ENCODE results near the gene SH3RF1.

SH3RF1 gene

GRCh38 chr4:169153481-169154087 lies 117.2 kb downstream of the SH3RF1 start:
- DNase-seq (ENCODE audit: low read depth) = no peak

GRCh38 chr4:169152899-169153298 lies 117.9 kb downstream of the SH3RF1 start:
- TF ChIP-seq MYC (IDR thresholded peaks at IDR 0.05; ENCODE audit: low read depth, low read length) = no peak
- no peak for TF ChIP-seq POLR2A (IDR thresholded peaks at IDR 0.05; ENCODE audit: extremely low read depth, insufficient read length)
- no peak for TF ChIP-seq MAX (IDR thresholded peaks at IDR 0.05; ENCODE audit: low read depth, low read length)
- no peak for TF ChIP-seq CTCF (IDR thresholded peaks at IDR 0.05; ENCODE audit: low read depth, low read length)
- no peak for DNase-seq (ENCODE audit: low read depth)
- H3K4me3 ChIP-seq (ENCODE audit: low read depth, low read length) = no peak overlapping the region

More at GRCh38 chr4:169153481-169154087, 117.2 kb downstream of the SH3RF1 start:
- no peak overlapping the region for H3K4me3 ChIP-seq (ENCODE audit: low read depth, low read length)
- TF ChIP-seq MYC (IDR thresholded peaks at IDR 0.05; ENCODE audit: low read depth, low read length) = no peak
- no peak for TF ChIP-seq CTCF (IDR thresholded peaks at IDR 0.05; ENCODE audit: low read depth, low read length)
- TF ChIP-seq POLR2A (IDR thresholded peaks at IDR 0.05; ENCODE audit: extremely low read depth, insufficient read length) = no peak
- no peak for TF ChIP-seq MAX (IDR thresholded peaks at IDR 0.05; ENCODE audit: low read depth, low read length)

- no peak for DNase-seq (ENCODE audit: low read depth)
- TF ChIP-seq CTCF (IDR thresholded peaks at IDR 0.05; ENCODE audit: low read depth, low read length) (no peak), MYC (IDR thresholded peaks at IDR 0.05; ENCODE audit: low read depth, low read length) (no peak), MAX (IDR thresholded peaks at IDR 0.05; ENCODE audit: low read depth, low read length) (no peak), POLR2A (IDR thresholded peaks at IDR 0.05; ENCODE audit: extremely low read depth, insufficient read length) (no peak)
- H3K4me3 ChIP-seq (ENCODE audit: low read depth, low read length) = no peak overlapping the region
These were observed 118.7 kb downstream of the SH3RF1 start for GRCh38 chr4:169152098-169152497.

GRCh38 chr4:169151671-169152070 lies 119.1 kb downstream of the SH3RF1 start:
- H3K4me3 ChIP-seq (ENCODE audit: low read depth, low read length) = no peak overlapping the region
- TF ChIP-seq POLR2A (IDR thresholded peaks at IDR 0.05; ENCODE audit: extremely low read depth, insufficient read length) = no peak
- no peak for TF ChIP-seq CTCF (IDR thresholded peaks at IDR 0.05; ENCODE audit: low read depth, low read length)
- no peak for DNase-seq (ENCODE audit: low read depth)

GRCh38 chr4:169150806-169151205 lies 120.0 kb downstream of the SH3RF1 start:
- no peak for DNase-seq (ENCODE audit: low read depth)
- TF ChIP-seq POLR2A (IDR thresholded peaks at IDR 0.05; ENCODE audit: extremely low read depth, insufficient read length) = no peak
- no peak for TF ChIP-seq MAX (IDR thresholded peaks at IDR 0.05; ENCODE audit: low read depth, low read length)
- TF ChIP-seq MYC (IDR thresholded peaks at IDR 0.05; ENCODE audit: low read depth, low read length) = no peak
- TF ChIP-seq CTCF (IDR thresholded peaks at IDR 0.05; ENCODE audit: low read depth, low read length) = no peak
- H3K4me3 ChIP-seq (ENCODE audit: low read depth, low read length) = no peak overlapping the region

- H3K4me3 ChIP-seq (ENCODE audit: low read depth, low read length) = no peak overlapping the region
- TF ChIP-seq POLR2A (IDR thresholded peaks at IDR 0.05; ENCODE audit: extremely low read depth, insufficient read length) = no peak
- no peak for TF ChIP-seq CTCF (IDR thresholded peaks at IDR 0.05; ENCODE audit: low read depth, low read length)
- no peak for TF ChIP-seq MAX (IDR thresholded peaks at IDR 0.05; ENCODE audit: low read depth, low read length)
- no peak for TF ChIP-seq MYC (IDR thresholded peaks at IDR 0.05; ENCODE audit: low read depth, low read length)
- DNase-seq (ENCODE audit: low read depth) = no peak
These were observed 121.9 kb downstream of the SH3RF1 start for GRCh38 chr4:169148885-169149284.

Measured in NB4 (cell line).